ENCODE results near the gene TJP2. TPM values are rescaled to one million over a fixed set of nuclear protein-coding genes. Genes with fewer than 3 reads are reported as not detected.

TJP2 gene
- total and polyA plus RNA-seq, 10 of the 15 experiments (the other 5 are each of a cell fraction or from before 2014, with no cell fraction given) = 6.4 to 59.9 (median 29.7) TPM

DNA sequence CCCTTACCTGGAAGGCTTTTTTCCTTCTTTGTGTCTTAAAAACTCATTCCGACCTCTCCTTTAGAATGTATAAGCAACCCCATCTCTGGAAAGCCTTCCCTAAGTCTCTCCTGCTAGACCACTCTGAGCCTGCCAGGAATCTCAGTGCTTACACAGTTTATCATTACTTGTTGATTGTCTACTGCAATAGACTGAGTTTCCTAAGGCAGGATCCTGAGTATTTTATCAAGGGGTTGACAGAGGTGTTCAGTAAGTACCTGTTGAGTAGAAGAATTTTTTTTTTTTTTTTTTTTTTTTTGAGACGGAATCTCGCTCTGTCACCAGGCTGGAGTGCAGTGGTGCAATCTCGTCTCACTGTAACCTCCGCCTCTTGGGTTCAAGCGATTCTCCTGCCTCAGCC, 2.6 kb upstream of the TJP2 start:
- no peaks in the 10 kb centered on the region for H4K20me1 ChIP-seq (ENCODE audit: control insufficient read depth, insufficient read depth)
- BruUV-seq (replicated peaks) = no TSS peak
- ChIA-PET CTCF (interaction anchor here (0.6 kb wide), 1 partner anchor 14 kb away, joined by 3 read pairs; no protein-coding TSS in a partner anchor), POLR2A (interaction anchor here (0.8 kb wide), 1 partner anchor 9 kb away, joined by 3 read pairs; no protein-coding TSS in a partner anchor), RAD21 (ENCODE audit: unreplicated experiment) (no interaction called here), SMC1A (ENCODE audit: uncharacterized antibody, unreplicated experiment) (interaction anchor here (0.6 to 0.8 kb wide), 2 partner anchors 11 to 13 kb away, joined by 3 read pairs; no protein-coding TSS in a partner anchor)
- in situ Hi-C loops (cut with MboI) (no loop called here), intact Hi-C loops (cut with micrococcal nuclease; ENCODE audit: unreplicated experiment) (loop anchor here (10.0 kb wide), 2 partner anchors 527 to 593 kb away; partner anchors contain the start of gene PTAR1)
- DNase-seq (ENCODE audit: low read depth, low spot score) (no peak), FAIRE-seq (no peak), ATAC-seq (no peak)
- no peak overlapping the region for H3K4me2 ChIP-seq (ENCODE audit: control insufficient read depth, insufficient read depth)
- H3K9me3 ChIP-seq (replicated peaks; ENCODE audit: control insufficient read depth, insufficient read depth, low read length) = no peaks in the 10 kb centered on the region
- no peaks in the 10 kb centered on the region for H3K27me3 ChIP-seq (replicated peaks in 1 of 2; ENCODE audit: control insufficient read depth in 2 of 2, insufficient read depth in 2 of 2, low read length in 1 of 2)
- peaks cover 11% of the 10 kb centered on the region for H3K79me2 ChIP-seq (ENCODE audit: control insufficient read depth, insufficient read depth, low read length)
- H3K4me1 ChIP-seq (ENCODE audit: control insufficient read depth, insufficient read depth, low read length) = peaks cover 12% of the 10 kb centered on the region
- TF ChIP-seq HDAC6 (IDR thresholded peaks at IDR 0.05; ENCODE audit: unreplicated experiment) = no peak
- no peak for TF ChIP-seq ZBTB40 (IDR thresholded peaks at IDR 0.05; ENCODE audit: borderline replicate concordance)
- TF ChIP-seq POLR2A (IDR thresholded peaks at IDR 0.05; ENCODE audit: low read depth, low read length) = no peak
- TF ChIP-seq BCLAF1 (IDR thresholded peaks at IDR 0.05) = no peak
- TF ChIP-seq ZNF687 (IDR thresholded peaks at IDR 0.05) = no peak
- TF ChIP-seq ZNF207 (IDR thresholded peaks at IDR 0.05; ENCODE audit: borderline replicate concordance) = no peak
- no peak for TF ChIP-seq POU2F2 (IDR thresholded peaks at IDR 0.05; ENCODE audit: borderline replicate concordance, low read depth, low read length)
- TF ChIP-seq RELA (IDR thresholded peaks at IDR 0.05; ENCODE audit: borderline replicate concordance, partially characterized antibody) = no peak
- TF ChIP-seq TARDBP (IDR thresholded peaks at IDR 0.05; ENCODE audit: borderline replicate concordance) = no peak
- TF ChIP-seq CHD2 (IDR thresholded peaks at IDR 0.05; ENCODE audit: borderline replicate concordance, low read depth, low read length) = no peak
- TF ChIP-seq RBBP5 (conservative IDR thresholded peaks at IDR 0.05) = no peak
- no peak for TF ChIP-seq SMARCA5 (IDR thresholded peaks at IDR 0.05)
- no peak for TF ChIP-seq JUNB (IDR thresholded peaks at IDR 0.05)
- TF ChIP-seq MYC (IDR thresholded peaks at IDR 0.05; ENCODE audit: insufficient read depth, insufficient read length, insufficient replicate concordance, low read length, severe bottlenecking) = no peak
- TF ChIP-seq SUZ12 (IDR thresholded peaks at IDR 0.05; ENCODE audit: unreplicated experiment) = no peak
- H3K4me3 ChIP-seq = no peak overlapping the region
- no peak overlapping the region for H3K27ac ChIP-seq (ENCODE audit: control insufficient read depth, insufficient read depth)
- no peak overlapping the region for H3K9ac ChIP-seq (ENCODE audit: control insufficient read depth, insufficient read depth, low read length)
- H3K36me3 ChIP-seq (ENCODE audit: control insufficient read depth in 2 of 2, insufficient read depth in 2 of 2, low read length in 1 of 2) = no peaks in the 10 kb centered on the region
- H2AFZ ChIP-seq (ENCODE audit: control insufficient read depth, low read depth, low read length) = no peak overlapping the region
- 82% methylated on average over 1 of the region's 6 CpGs for WGBS (ENCODE audit: insufficient coverage, insufficient replicate concordance, low lambda C conversion rate, missing lambda C conversion rate)

Measured in GM12878 (cell line).